ENCODE measurements around the gene SLC39A12. TPM values are rescaled to one million over a fixed set of nuclear protein-coding genes. Genes with fewer than 3 reads are reported as not detected.

Gene SLC39A12
- total and polyA plus RNA-seq, 4 donors: 0.27 to 0.32 TPM; not detected in 2

GRCh38 chr10:18085855-18086254 lies 134.1 kb downstream of the SLC39A12 start:
- DNase-seq: no peak
- H3K9me3 ChIP-seq (ENCODE audit: control insufficient read depth, low read length): no peaks in the 10 kb centered on the region
- H3K27me3 ChIP-seq (ENCODE audit: control insufficient read depth in 1 of 2, insufficient read depth in 2 of 2, low read length in 1 of 2): no peaks in the 10 kb centered on the region
- no peaks in the 10 kb centered on the region for H3K36me3 ChIP-seq (ENCODE audit: control insufficient read depth in 1 of 2, insufficient read depth in 2 of 2, low read length in 1 of 2)
- no peaks in the 10 kb centered on the region for H3K4me1 ChIP-seq (ENCODE audit: control insufficient read depth in 1 of 2, insufficient read depth in 2 of 2, low read length in 2 of 2)
- no peak overlapping the region for H3K4me3 ChIP-seq (ENCODE audit: low read length in 2 of 2)
- no peak for ATAC-seq (ENCODE audit: low FRiP score)
- no peak overlapping the region for H3K27ac ChIP-seq (ENCODE audit: low read depth in 1 of 2, low read length in 2 of 2)
- 92 to 94% methylated on average over 4 of the region's 4 CpGs for WGBS, 2 donors
- intact Hi-C loops (cut with DNase I): no loop called here

DNA sequence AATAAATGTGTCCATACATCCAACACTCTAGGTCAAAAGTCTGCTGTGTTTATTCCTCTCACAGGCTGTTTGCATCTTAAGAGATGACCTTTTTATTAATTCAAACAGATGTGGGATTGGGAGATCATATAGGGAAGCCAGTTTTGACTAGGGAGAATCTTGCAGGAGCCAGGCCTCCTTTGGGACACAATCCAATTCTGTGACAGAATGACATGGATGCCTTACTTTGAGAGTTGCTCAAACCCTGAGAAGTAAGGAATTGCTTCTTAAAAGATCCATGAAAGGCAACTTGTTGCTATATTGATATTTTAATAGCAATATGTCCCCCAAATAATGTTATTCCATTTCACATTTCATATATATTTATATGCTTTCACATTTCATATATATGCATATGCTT lies 135.0 kb downstream of the SLC39A12 start:
- intact Hi-C loops (cut with DNase I): no loop called here
- Histone ChIP-seq H3K36me3 (ENCODE audit: control insufficient read depth in 1 of 2, insufficient read depth in 2 of 2, low read length in 1 of 2) (no peaks in the 10 kb centered on the region), H3K27ac (ENCODE audit: low read depth in 1 of 2, low read length in 2 of 2) (no peak overlapping the region), H3K4me1 (ENCODE audit: control insufficient read depth in 1 of 2, insufficient read depth in 2 of 2, low read length in 2 of 2) (no peaks in the 10 kb centered on the region), H3K27me3 (ENCODE audit: control insufficient read depth in 1 of 2, insufficient read depth in 2 of 2, low read length in 1 of 2) (no peaks in the 10 kb centered on the region), H3K4me3 (ENCODE audit: low read length in 2 of 2) (no peak overlapping the region), H3K9me3 (ENCODE audit: control insufficient read depth, low read length) (no peaks in the 10 kb centered on the region)
- no peak for DNase-seq
- no peak for ATAC-seq (ENCODE audit: low FRiP score)

DNA sequence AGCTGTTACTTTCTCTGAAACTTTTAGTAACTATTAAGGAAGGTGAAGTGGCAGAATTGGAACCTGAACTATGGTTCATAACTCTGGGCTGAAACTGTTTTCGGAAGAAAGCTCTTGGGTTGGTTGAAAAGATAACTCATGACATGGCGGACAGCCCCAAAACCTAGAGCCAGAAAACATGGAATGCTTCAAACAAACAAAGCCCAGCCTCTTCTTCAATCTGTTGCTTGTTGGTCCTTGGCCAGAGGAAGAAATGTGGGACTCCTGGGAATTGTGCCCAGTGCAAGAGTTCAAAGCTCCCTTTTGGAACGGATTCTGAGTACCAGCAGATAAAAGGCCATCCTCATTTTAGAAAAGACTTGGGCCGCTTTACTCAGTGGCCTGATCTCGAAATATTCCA lies 135.6 kb downstream of the SLC39A12 start:
- no peak overlapping the region for H3K4me3 ChIP-seq (ENCODE audit: low read length in 2 of 2)
- no peaks in the 10 kb centered on the region for H3K27me3 ChIP-seq (ENCODE audit: control insufficient read depth in 1 of 2, insufficient read depth in 2 of 2, low read length in 1 of 2)
- 65 to 81% methylated on average over 5 of the region's 5 CpGs for WGBS, 2 donors
- no peaks in the 10 kb centered on the region for H3K9me3 ChIP-seq (ENCODE audit: control insufficient read depth, low read length)
- ATAC-seq (ENCODE audit: low FRiP score): no peak
- H3K27ac ChIP-seq (ENCODE audit: low read depth in 1 of 2, low read length in 2 of 2): no peak overlapping the region
- DNase-seq: no peak
- intact Hi-C loops (cut with DNase I): no loop called here
- H3K4me1 ChIP-seq (ENCODE audit: control insufficient read depth in 1 of 2, insufficient read depth in 2 of 2, low read length in 2 of 2): no peaks in the 10 kb centered on the region
- no peaks in the 10 kb centered on the region for H3K36me3 ChIP-seq (ENCODE audit: control insufficient read depth in 1 of 2, insufficient read depth in 2 of 2, low read length in 1 of 2)

Other genes with a start within 250 kb of the SLC39A12 start
- gene TMEM236, start 199.7 kb upstream of the SLC39A12 start, total RNA-seq: 1 to 10 TPM; 1.1 to 1.7 TPM
- 1 to 10 TPM in 1 of 2 donors, under 1 TPM in 1; 0.08 to 1.5 TPM for gene TMEM236, start 199.7 kb upstream of the SLC39A12 start, polyA plus RNA-seq
- 10 to 100 TPM; 58.3 to 73.9 TPM for gene MRC1, start 142.6 kb upstream of the SLC39A12 start, total RNA-seq
- gene MRC1, start 142.6 kb upstream of the SLC39A12 start, polyA plus RNA-seq: 10 to 100 TPM in 1 of 2 donors, 1 to 10 TPM in 1; 4.0 to 29.3 TPM
- 10 to 100 TPM in 1 of 2 donors, 1 to 10 TPM in 1; 7.6 to 14.6 TPM for gene CACNB2, start 188.5 kb downstream of the SLC39A12 start, total RNA-seq
- gene CACNB2, start 188.5 kb downstream of the SLC39A12 start, polyA plus RNA-seq: 1 to 10 TPM; 2.8 to 7.9 TPM